ENCODE measurements around the gene GPATCH8.

- TF ChIP-seq EZH2 (IDR thresholded peaks at IDR 0.05; ENCODE audit: low read depth, low read length, severe bottlenecking) (no peak), CTCF (IDR thresholded peaks at IDR 0.05; ENCODE audit: control extremely low read depth in 1 of 3, insufficient read depth in 1 of 3, low read depth in 1 of 3, low read length in 3 of 3) (no peak), TEAD4 (IDR thresholded peaks at IDR 0.05; ENCODE audit: low read depth, low read length) (no peak), YY1 (IDR thresholded peaks at IDR 0.05; ENCODE audit: low read depth, low read length) (0 out of 2 replicates have a peak, but pooled peaks have one; percentile 19), MAX (IDR thresholded peaks at IDR 0.05) (no peak), EP300 (IDR thresholded peaks at IDR 0.05; ENCODE audit: borderline replicate concordance in 1 of 2, low read depth in 2 of 2, low read length in 2 of 2) (peak in 1 of 2 experiments; percentile 36; a peak in 1 of 3 replicates)
These were observed 44.5 kb upstream of the GPATCH8 start for GRCh38 chr17:44547625-44548267.

Data from H1 (cell line).